KOPT-K1 (cell line): ENCODE results near the gene ZSCAN10.
"Not testable (repeated sequence)": the region's sequence is repeated elsewhere in the genome, so short reads cannot be mapped to it uniquely, and the experiment has no call there.

Experiments
- H3K27ac ChIP-seq: fragments of 200-600 bp; sonication (generic); 2 replicates; pipeline ENCODE4 v1.5.1; 2016; ENCODE audit warnings: antibody characterized with exemption, mild to moderate bottlenecking, low read depth, low read length; ENCODE audit not compliant: poor library complexity, severe bottlenecking
- H3K36me3 ChIP-seq: fragments of 200-600 bp; sonication (generic); 2 replicates; pipeline ENCODE4 v1.5.1; 2017; ENCODE audit warnings: antibody characterized with exemption, mild to moderate bottlenecking, low read length, moderate library complexity; ENCODE audit not compliant: insufficient read depth
- H3K9me3 ChIP-seq: fragments of 200-600 bp; sonication (generic); 2 replicates; pipeline ENCODE4 v1.5.1; 2017; ENCODE audit warnings: antibody characterized with exemption, low read length, mild to moderate bottlenecking; ENCODE audit not compliant: insufficient read depth, poor library complexity, severe bottlenecking

ZSCAN10 gene

GRCh38 chr16:3069146-3069545 lies 29.9 kb downstream of the ZSCAN10 start:
- peaks cover 28% of the 10 kb centered on the region for H3K36me3 ChIP-seq
- not testable (repeated sequence) for H3K9me3 ChIP-seq
- peak overlapping the region; percentile 69 for H3K27ac ChIP-seq

GRCh38 chr16:3068487-3068886 lies 30.6 kb downstream of the ZSCAN10 start:
- Histone ChIP-seq H3K36me3 (peaks cover 28% of the 10 kb centered on the region), H3K9me3 (no peaks in the 10 kb centered on the region), H3K27ac (peak overlapping the region; percentile 76)

DNA sequence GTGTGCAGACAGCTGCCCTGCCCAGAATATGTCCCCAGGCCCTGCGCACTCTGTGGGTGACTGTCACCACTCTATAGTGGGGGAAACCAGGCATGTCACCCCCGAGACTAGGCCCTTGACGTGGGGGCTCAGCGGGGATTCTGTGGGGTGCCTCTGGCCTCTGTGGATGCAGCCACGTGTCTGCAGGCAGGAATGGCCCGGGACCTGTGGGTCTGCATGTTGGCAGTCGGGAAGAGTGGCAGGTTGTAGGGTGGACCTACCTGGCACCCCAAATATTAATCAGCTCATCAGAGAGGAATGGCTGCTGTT lies 32.7 kb downstream of the ZSCAN10 start:
- H3K27ac ChIP-seq = peak overlapping the region; percentile 76
- H3K36me3 ChIP-seq = peaks cover 28% of the 10 kb centered on the region
- no peaks in the 10 kb centered on the region for H3K9me3 ChIP-seq

DNA sequence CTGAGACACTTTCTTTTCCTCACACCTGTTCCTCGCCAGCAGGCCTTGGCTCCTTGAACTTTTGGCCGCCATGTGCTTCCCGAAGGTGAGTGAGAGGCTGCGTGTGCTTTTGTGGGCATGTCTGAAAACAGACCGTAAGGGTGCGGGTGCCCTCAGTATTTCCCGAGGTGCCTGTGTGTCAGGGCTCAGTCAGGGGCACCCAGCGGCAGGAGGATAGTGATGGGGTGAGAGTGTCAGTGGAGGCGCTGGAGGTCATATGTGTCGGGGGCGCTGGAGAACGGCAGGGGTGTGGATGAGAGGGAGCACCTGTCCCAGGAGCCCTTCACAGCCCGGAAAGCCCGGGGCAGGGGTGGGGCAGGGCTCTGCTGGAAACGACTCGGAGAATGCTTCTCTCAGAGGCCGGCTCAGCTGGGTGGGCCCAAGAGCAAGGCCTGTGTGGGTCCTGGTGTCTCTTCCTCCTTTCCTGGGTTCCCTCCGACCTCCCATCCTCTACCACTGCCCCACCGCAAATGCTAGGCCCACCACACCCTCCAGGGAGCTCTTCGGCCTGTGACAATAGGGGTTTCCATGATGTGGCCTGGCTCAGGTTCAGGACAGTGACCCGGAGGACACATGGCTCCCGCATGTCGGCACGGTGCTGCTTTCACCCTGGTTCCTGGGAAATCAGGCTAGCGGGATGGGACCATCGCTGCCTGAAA lies 33.2 kb downstream of the ZSCAN10 start:
- H3K9me3 ChIP-seq = no peaks in the 10 kb centered on the region
- H3K36me3 ChIP-seq = peaks cover 28% of the 10 kb centered on the region
- peak overlapping the region; percentile 76 for H3K27ac ChIP-seq

DNA sequence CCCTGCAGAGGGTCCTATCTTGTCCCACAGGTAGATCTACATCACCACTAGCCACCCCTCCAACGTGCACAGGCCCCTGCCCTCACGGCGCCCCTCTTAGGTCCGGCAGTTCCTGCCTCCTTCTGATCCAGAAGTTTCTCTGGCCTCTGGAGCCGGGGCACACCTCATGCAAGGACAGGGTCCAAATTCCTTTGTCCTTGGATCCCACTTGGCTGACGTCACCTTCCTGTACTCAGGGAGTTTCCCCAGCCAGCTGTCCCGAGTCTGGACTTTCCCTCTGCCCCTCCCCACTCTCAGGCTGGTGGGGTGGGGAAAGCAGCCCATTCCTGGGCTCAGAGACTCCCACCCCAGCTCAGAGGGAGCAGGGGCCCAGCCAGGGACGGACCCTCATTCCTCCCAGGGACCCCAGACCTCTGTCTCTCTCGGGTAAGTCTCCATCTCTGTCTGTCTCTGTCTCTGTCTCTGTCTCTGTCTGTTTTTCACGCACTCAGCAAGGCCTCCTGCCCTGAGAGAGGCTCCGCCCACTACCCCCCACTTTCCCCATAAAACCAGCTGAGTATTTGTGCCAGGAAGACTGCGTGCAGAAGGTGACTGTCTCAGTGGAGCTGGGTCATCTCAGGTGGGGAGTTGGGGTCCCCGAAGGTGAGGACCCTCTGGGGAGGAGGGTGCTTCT lies 33.9 kb downstream of the ZSCAN10 start, which contains the start of gene IL32:
Gene IL32 (plus strand): TSS at position 572 of the 673 bp plus-strand sequence. CDS start 172 bp downstream, outside the sequence.
- H3K36me3 ChIP-seq = peaks cover 28% of the 10 kb centered on the region
- H3K9me3 ChIP-seq = no peaks in the 10 kb centered on the region
- H3K27ac ChIP-seq = peak within 1 kb of the TSS; percentile 76

- no peaks in the 10 kb centered on the region for H3K9me3 ChIP-seq
- H3K27ac ChIP-seq = no peak overlapping the region
- peaks cover 17% of the 10 kb centered on the region for H3K36me3 ChIP-seq
These were observed 35.3 kb downstream of the ZSCAN10 start for GRCh38 chr16:3063625-3064386.

- H3K36me3 ChIP-seq = peaks cover 4% of the 10 kb centered on the region; the same call in 1 of the 2 replicates
- no peak overlapping the region for H3K27ac ChIP-seq
- H3K9me3 ChIP-seq = no peaks in the 10 kb centered on the region
These were observed 36.5 kb downstream of the ZSCAN10 start for GRCh38 chr16:3062553-3062952.

- no peaks in the 10 kb centered on the region for H3K9me3 ChIP-seq
- H3K36me3 ChIP-seq = no peaks in the 10 kb centered on the region; the same call in 1 of the 2 replicates
- H3K27ac ChIP-seq = peak overlapping the region; percentile 80
These were observed 38.6 kb downstream of the ZSCAN10 start for GRCh38 chr16:3060339-3061127.

GRCh38 chr16:3059723-3060242 lies 39.3 kb downstream of the ZSCAN10 start:
- H3K36me3 ChIP-seq = no peaks in the 10 kb centered on the region; the same call in 1 of the 2 replicates
- peak overlapping the region; percentile 80 for H3K27ac ChIP-seq
- H3K9me3 ChIP-seq = no peaks in the 10 kb centered on the region

GRCh38 chr16:3059041-3059722 lies 39.9 kb downstream of the ZSCAN10 start:
- no peaks in the 10 kb centered on the region for H3K9me3 ChIP-seq
- peaks cover 2% of the 10 kb centered on the region; the same call in 1 of the 2 replicates for H3K36me3 ChIP-seq
- H3K27ac ChIP-seq = peak overlapping the region; percentile 80

- Histone ChIP-seq H3K36me3 (peaks cover 8% of the 10 kb centered on the region; the same call in 1 of the 2 replicates), H3K27ac (peak overlapping the region; percentile 80), H3K9me3 (no peaks in the 10 kb centered on the region)
These were observed 40.7 kb downstream of the ZSCAN10 start for GRCh38 chr16:3058139-3059030.

DNA sequence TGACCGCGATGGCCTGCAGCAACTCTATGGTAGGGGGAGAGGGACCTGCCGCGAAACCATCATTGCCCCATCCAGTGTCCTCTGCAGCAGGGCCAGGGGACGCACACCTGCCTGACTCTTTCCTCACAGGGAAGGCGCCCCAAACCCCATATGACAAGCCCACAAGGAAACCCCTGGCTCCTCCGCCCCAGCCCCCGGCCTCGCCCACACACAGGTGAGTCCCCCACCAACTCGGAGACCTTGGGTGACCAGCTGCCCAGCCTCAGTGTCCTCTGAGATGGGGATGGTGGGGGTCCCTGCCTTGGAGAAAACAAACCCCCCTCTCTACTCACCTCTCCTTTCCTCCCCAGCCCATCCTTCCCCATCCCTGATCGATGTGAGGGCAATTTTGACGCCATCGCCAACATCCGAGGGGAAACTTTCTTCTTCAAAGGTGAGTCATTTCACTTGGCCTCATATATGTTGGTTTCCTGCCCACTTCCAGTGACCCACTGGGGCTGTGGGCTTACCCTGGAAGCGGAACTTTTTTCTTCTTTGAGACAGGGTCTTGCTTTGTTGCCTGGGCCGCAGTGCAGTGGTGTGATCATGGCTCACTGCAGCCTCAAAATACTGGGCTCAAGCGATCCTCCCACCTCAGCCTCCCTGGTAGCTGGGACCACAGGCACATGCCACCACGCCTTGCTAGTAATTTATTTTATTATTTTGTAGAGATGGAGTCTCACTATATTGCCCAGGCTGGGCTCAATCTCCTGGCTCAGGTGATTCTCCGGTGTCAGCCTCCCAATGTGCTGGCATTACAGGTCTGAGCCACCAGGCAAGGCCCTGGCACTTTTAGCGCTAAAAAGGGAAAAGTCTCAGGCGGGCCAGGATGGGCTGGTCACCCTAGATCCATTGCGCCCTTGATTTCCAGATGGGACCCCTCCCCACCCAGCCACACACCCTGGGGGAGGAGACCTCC lies 41.6 kb downstream of the ZSCAN10 start:
- Histone ChIP-seq H3K9me3 (no peaks in the 10 kb centered on the region), H3K36me3 (peaks cover 8% of the 10 kb centered on the region; the same call in 1 of the 2 replicates), H3K27ac (no peak overlapping the region)
